Nephron (organoid): ENCODE measurements around the gene HDAC7.

ENCODE experiments used
- H3K27ac Mint-ChIP-seq, 3 experiments: 2 replicates each; pipeline ENCODE4 v1.8.0; 2020; ENCODE audit warnings: mixed read lengths in 3 of 3, mild to moderate bottlenecking in 2 of 3, moderate library complexity in 1 of 3
- H3K27me3 Mint-ChIP-seq: 2 replicates; pipeline ENCODE4 v1.8.0; 2021; ENCODE audit warnings: low read depth, mild to moderate bottlenecking, moderate library complexity, mixed read lengths
- H3K36me3 Mint-ChIP-seq: 2 replicates; pipeline ENCODE4 v1.8.0; 2020; ENCODE audit warnings: low read depth, mixed read lengths
- H3K4me1 Mint-ChIP-seq: 2 replicates; pipeline ENCODE4 v1.8.0; 2020; ENCODE audit warnings: mixed read lengths
- H3K4me3 Mint-ChIP-seq, 3 experiments: 2 replicates each; pipeline ENCODE4 v1.8.0; 2020; ENCODE audit warnings: mild to moderate bottlenecking in 3 of 3, mixed read lengths in 3 of 3, moderate library complexity in 2 of 3
- H3K9me3 Mint-ChIP-seq: 2 replicates; pipeline ENCODE4 v1.8.0; 2020; ENCODE audit warnings: mixed read lengths
- TF ChIP-seq, protein P1 (sequence below), 3 experiments: fragments of 200-600 bp; sonication (generic); IDR thresholded peaks; one replicate each; pipeline ENCODE4 v1.5.0; 2021; ENCODE audit warnings: antibody characterized with exemption in 3 of 3; ENCODE audit not compliant: unreplicated experiment in 3 of 3

Gene HDAC7

DNA sequence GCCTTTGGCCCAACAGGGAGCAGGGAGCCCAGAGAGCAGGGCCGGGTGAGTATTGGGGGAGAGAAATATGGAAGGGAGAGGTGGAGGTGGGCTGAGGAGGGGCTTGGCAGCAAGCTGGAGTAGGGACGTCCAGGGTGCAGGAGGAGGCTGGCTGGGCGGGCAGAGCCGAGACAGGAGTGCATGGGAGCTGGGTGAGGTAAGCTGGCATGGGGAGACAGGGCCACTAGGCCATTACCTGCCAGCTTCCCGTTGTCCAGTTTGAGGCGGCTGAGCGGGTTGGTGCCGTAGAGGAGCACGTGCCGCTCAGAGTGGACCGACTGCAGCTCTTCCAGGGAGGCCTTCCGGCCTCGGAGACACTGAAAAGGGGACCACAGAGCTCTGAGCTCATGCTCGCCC, 28.4 kb downstream of the HDAC7 start:
- peaks cover 54% of the 10 kb centered on the region for H3K36me3 Mint-ChIP-seq
- no peaks in the 10 kb centered on the region for H3K27me3 Mint-ChIP-seq
- H3K4me1 Mint-ChIP-seq, result no peaks in the 10 kb centered on the region
- TF ChIP-seq, protein P1, sequence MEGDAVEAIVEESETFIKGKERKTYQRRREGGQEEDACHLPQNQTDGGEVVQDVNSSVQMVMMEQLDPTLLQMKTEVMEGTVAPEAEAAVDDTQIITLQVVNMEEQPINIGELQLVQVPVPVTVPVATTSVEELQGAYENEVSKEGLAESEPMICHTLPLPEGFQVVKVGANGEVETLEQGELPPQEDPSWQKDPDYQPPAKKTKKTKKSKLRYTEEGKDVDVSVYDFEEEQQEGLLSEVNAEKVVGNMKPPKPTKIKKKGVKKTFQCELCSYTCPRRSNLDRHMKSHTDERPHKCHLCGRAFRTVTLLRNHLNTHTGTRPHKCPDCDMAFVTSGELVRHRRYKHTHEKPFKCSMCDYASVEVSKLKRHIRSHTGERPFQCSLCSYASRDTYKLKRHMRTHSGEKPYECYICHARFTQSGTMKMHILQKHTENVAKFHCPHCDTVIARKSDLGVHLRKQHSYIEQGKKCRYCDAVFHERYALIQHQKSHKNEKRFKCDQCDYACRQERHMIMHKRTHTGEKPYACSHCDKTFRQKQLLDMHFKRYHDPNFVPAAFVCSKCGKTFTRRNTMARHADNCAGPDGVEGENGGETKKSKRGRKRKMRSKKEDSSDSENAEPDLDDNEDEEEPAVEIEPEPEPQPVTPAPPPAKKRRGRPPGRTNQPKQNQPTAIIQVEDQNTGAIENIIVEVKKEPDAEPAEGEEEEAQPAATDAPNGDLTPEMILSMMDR (IDR thresholded peaks at IDR 0.05; ENCODE audit: unreplicated experiment in 3 of 3), result no peak
- H3K27ac Mint-ChIP-seq, result no peak overlapping the region
- no peak overlapping the region for H3K4me3 Mint-ChIP-seq
- H3K9me3 Mint-ChIP-seq, result no peaks in the 10 kb centered on the region

GRCh38 chr12:47790676-47791350, 28.9 kb downstream of the HDAC7 start:
- H3K4me1 Mint-ChIP-seq, result no peaks in the 10 kb centered on the region
- no peak overlapping the region for H3K4me3 Mint-ChIP-seq
- peaks cover 56% of the 10 kb centered on the region for H3K36me3 Mint-ChIP-seq
- H3K27ac Mint-ChIP-seq, result no peak overlapping the region
- H3K9me3 Mint-ChIP-seq, result no peaks in the 10 kb centered on the region
- no peaks in the 10 kb centered on the region for H3K27me3 Mint-ChIP-seq
- TF ChIP-seq, protein P1 (IDR thresholded peaks at IDR 0.05; ENCODE audit: unreplicated experiment in 3 of 3), result no peak

DNA sequence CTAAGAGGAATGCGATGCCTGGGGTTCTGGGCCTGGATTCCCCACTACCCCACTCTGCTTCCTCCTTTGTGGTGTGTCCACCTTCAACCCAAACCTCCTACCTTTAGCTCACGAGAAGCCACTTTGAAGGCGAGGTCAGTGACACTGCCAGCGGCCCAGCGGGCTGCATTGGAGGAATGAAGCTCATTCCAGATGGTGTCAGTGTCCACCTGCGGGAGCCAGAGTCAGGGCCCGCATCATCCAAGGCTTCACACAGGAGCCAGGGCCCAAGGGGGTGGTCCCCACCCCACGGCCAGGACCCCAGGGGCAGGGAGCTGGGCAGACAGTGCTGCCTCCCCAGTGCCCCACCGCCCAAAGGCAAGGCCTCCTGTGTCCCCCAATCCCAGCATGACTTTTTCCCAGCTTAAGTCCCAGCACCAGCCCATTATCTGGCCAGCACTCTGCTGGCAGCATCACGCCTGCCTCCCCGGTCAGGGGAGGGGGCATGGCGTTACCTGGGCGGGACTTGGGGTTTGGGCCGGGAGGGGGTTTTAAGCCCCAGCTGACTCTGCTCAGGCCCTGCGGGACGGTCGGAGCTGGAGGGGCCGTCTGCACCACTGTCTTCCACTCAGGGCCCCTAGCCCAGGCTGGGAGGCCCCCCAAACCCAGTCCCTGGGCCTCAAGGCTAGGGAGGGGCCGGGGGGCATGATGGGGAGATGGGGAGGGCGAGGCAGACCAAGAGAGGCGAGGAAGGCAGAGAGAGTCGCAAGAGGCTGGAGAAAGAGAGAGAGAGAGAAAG, 29.8 kb downstream of the HDAC7 start:
- H3K4me3 Mint-ChIP-seq, result no peak overlapping the region
- H3K36me3 Mint-ChIP-seq, result peaks cover 61% of the 10 kb centered on the region
- H3K9me3 Mint-ChIP-seq, result no peaks in the 10 kb centered on the region
- no peaks in the 10 kb centered on the region for H3K4me1 Mint-ChIP-seq
- H3K27me3 Mint-ChIP-seq, result no peaks in the 10 kb centered on the region
- TF ChIP-seq, protein P1 (IDR thresholded peaks at IDR 0.05; ENCODE audit: unreplicated experiment in 3 of 3), result no peak
- H3K27ac Mint-ChIP-seq, result no peak overlapping the region

DNA sequence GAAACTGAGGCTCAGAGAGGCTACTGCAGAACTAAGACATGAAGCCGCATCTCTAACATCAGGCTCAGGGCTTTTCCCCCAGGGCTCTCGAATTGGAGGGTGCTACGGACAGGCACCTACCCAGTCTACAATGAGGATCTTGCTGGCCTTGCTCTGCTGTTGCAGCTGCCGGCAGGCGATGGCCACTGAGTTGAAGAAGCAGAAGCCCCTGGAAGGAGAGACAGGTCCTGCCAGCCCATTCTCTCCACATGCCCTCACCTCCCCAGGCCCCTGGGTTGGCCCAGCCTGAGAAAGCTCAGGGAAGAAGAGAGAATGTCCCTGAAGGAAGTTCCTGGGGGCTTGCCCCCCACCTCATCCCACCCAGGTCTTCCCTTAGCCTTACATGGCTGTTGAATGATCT, 30.6 kb downstream of the HDAC7 start:
- no peak overlapping the region for H3K4me3 Mint-ChIP-seq
- H3K27me3 Mint-ChIP-seq, result no peaks in the 10 kb centered on the region
- no peaks in the 10 kb centered on the region for H3K4me1 Mint-ChIP-seq
- TF ChIP-seq, protein P1 (IDR thresholded peaks at IDR 0.05; ENCODE audit: unreplicated experiment in 3 of 3), result no peak
- H3K27ac Mint-ChIP-seq, result no peak overlapping the region
- no peaks in the 10 kb centered on the region for H3K9me3 Mint-ChIP-seq
- H3K36me3 Mint-ChIP-seq, result peaks cover 64% of the 10 kb centered on the region

DNA sequence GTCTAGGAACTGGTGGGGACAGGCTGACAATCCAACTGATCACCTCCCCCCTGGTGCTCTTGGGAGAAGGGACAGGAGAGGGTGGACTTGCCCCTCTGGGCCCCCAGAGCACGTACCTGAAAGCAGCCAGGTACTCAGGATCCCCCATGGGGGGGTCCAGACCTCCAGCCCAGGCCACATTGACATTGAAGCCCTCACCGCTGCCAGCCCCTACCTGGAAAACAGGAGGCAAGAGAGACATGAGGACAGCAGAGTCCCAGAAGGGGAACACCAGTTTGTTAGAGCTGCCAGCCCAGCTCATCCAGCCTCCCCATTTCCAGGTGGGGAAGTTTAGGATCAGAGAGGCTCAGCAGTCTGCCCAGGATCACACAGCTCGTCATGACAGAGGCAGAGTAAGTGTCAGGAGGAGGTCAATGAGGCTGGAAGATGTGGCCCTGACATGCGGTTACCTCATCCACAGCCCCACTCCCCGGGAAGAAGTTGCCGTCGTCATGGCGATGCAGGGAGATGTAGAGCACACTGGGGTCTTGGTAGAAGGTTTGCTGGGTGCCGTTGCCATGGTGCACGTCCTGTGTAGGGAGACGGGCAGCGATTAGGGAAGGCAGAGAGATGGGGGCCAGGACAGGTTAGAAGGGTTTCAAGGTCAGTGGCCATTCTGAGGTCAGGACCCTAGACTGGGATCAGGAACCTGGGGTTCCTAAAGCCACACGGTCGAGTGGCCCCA, 31.9 kb downstream of the HDAC7 start:
- no peaks in the 10 kb centered on the region for H3K9me3 Mint-ChIP-seq
- H3K4me1 Mint-ChIP-seq, result no peaks in the 10 kb centered on the region
- TF ChIP-seq, protein P1 (IDR thresholded peaks at IDR 0.05; ENCODE audit: unreplicated experiment in 3 of 3), result no peak
- no peak overlapping the region for H3K4me3 Mint-ChIP-seq
- no peak overlapping the region for H3K27ac Mint-ChIP-seq
- H3K36me3 Mint-ChIP-seq, result peaks cover 58% of the 10 kb centered on the region
- no peaks in the 10 kb centered on the region for H3K27me3 Mint-ChIP-seq
